OCI-LY1 (cell line): ENCODE results near the gene UPK3A.
"Not testable (repeated sequence)": the region's sequence is repeated elsewhere in the genome, so short reads cannot be mapped to it uniquely, and the experiment has no call there.

Experiments used
- H2AFZ ChIP-seq: fragments of 200-600 bp; sonication (generic), shearing (Covaris generic); 2 replicates; pipeline ENCODE4 v1.6.0; 2014; ENCODE audit warnings: antibody characterized with exemption, mild to moderate bottlenecking, low read length
- H3F3A ChIP-seq: fragments of 200-600 bp; sonication (generic), shearing (Covaris generic); 2 replicates; pipeline ENCODE4 v1.6.0; 2014; ENCODE audit warnings: mild to moderate bottlenecking, antibody characterized with exemption, low read length, moderate library complexity; ENCODE audit not compliant: insufficient read depth
- H3K27ac ChIP-seq: fragments of 200-600 bp; sonication (generic); 2 replicates; pipeline ENCODE4 v1.5.1; 2014; ENCODE audit warnings: low read length, mixed run types, mild to moderate bottlenecking, low read depth; ENCODE audit not compliant: poor library complexity, severe bottlenecking
- H3K27me3 ChIP-seq: fragments of 200-600 bp; sonication (generic); 2 replicates; pipeline ENCODE4 v1.6.0; 2014; ENCODE audit warnings: antibody characterized with exemption, mild to moderate bottlenecking, low read length, moderate library complexity; ENCODE audit not compliant: insufficient read depth
- H3K36me3 ChIP-seq: fragments of 200-600 bp; sonication (generic); 2 replicates; pipeline ENCODE4 v1.6.1; 2014; ENCODE audit warnings: mild to moderate bottlenecking, antibody characterized with exemption, low read length, moderate library complexity, mixed read lengths; ENCODE audit not compliant: insufficient read depth
- H3K4me1 ChIP-seq: fragments of 200-600 bp; sonication (generic); 2 replicates; pipeline ENCODE4 v1.5.1; 2014; ENCODE audit warnings: mild to moderate bottlenecking, low read length, moderate library complexity; ENCODE audit not compliant: insufficient read depth, severe bottlenecking
- H3K4me2 ChIP-seq: fragments of 200-600 bp; sonication (generic), shearing (Covaris generic); 2 replicates; pipeline ENCODE4 v1.6.1; 2014; ENCODE audit warnings: low read length
- H3K4me3 ChIP-seq: fragments of 200-600 bp; sonication (generic); 2 replicates; pipeline ENCODE4 v1.5.1; 2014; ENCODE audit warnings: low read length, low read depth, mild to moderate bottlenecking, mixed read lengths; ENCODE audit not compliant: poor library complexity, severe bottlenecking
- H3K79me2 ChIP-seq: fragments of 200-600 bp; shearing (Covaris generic); 2 replicates; pipeline ENCODE4 v1.6.1; 2016; ENCODE audit warnings: mixed run types, low read length, mixed read lengths; ENCODE audit not compliant: insufficient read depth
- H3K9ac ChIP-seq: fragments of 200-600 bp; sonication (generic), shearing (Covaris generic); 2 replicates; pipeline ENCODE4 v1.6.1; 2014; ENCODE audit warnings: mild to moderate bottlenecking, low read length, mixed read lengths
- H3K9me2 ChIP-seq: fragments of 200-600 bp; sonication (generic), shearing (Covaris generic); 2 replicates; pipeline ENCODE4 v1.6.1; 2014; ENCODE audit warnings: low read depth, mild to moderate bottlenecking, low read length, mixed read lengths
- H3K9me3 ChIP-seq: fragments of 200-600 bp; shearing (Covaris generic); 2 replicates; pipeline ENCODE4 v1.6.1; 2014; ENCODE audit warnings: low read length, mixed read lengths
- H4K20me1 ChIP-seq: fragments of 200-600 bp; sonication (generic), shearing (Covaris generic); 2 replicates; pipeline ENCODE4 v1.6.0; 2016; ENCODE audit warnings: mild to moderate bottlenecking, low read length; ENCODE audit not compliant: insufficient read depth
- CTCF ChIP-seq: fragments of 200-600 bp; sonication (generic), shearing (Covaris generic); IDR thresholded peaks from 2 replicates; pipeline ENCODE4 v1.5.1; 2017; ENCODE audit warnings: mild to moderate bottlenecking, antibody characterized with exemption, low read length, moderate library complexity, mixed read lengths
- EZH2 ChIP-seq: fragments of 200-600 bp; sonication (generic), shearing (Covaris generic); IDR thresholded peaks from 2 replicates; pipeline ENCODE4 v1.8.0; 2017; ENCODE audit warnings: borderline replicate concordance, mixed run types, mild to moderate bottlenecking, antibody characterized with exemption, low read length, moderate library complexity, mixed read lengths

UPK3A gene

GRCh38 chr22:45324311-45324711 lies 39.6 kb downstream of the UPK3A start:
- no peaks in the 10 kb centered on the region for H3K9me3 ChIP-seq
- TF ChIP-seq CTCF (no peak), EZH2 (no peak)
- H3K27ac ChIP-seq = no peak overlapping the region
- H2AFZ ChIP-seq = no peak overlapping the region
- H3K4me1 ChIP-seq = peaks cover 28% of the 10 kb centered on the region
- H3K36me3 ChIP-seq = peaks cover 35% of the 10 kb centered on the region
- H3K4me3 ChIP-seq = no peak overlapping the region
- H4K20me1 ChIP-seq = no peaks in the 10 kb centered on the region
- no peak overlapping the region for H3K4me2 ChIP-seq
- H3K79me2 ChIP-seq = peaks cover 19% of the 10 kb centered on the region
- H3K27me3 ChIP-seq = no peaks in the 10 kb centered on the region
- H3F3A ChIP-seq = no peaks in the 10 kb centered on the region
- no peak overlapping the region for H3K9ac ChIP-seq
- H3K9me2 ChIP-seq = no peaks in the 10 kb centered on the region

- not testable (repeated sequence) for H3K27ac ChIP-seq, H3K9me2 ChIP-seq, H3K9ac ChIP-seq, H3K4me2 ChIP-seq, H3K27me3 ChIP-seq, H3K4me3 ChIP-seq, H3K79me2 ChIP-seq, H3K9me3 ChIP-seq, H3K4me1 ChIP-seq, H3F3A ChIP-seq, H2AFZ ChIP-seq, H4K20me1 ChIP-seq
- peaks cover 42% of the 10 kb centered on the region for H3K36me3 ChIP-seq
Observed at GRCh38 chr22:45328261-45328660, 43.5 kb downstream of the UPK3A start.

- Histone ChIP-seq H3K4me3 (no peak overlapping the region), H3K9me2 (no peaks in the 10 kb centered on the region), H4K20me1 (no peaks in the 10 kb centered on the region), H3F3A (no peaks in the 10 kb centered on the region), H3K9me3 (no peaks in the 10 kb centered on the region), H3K4me2 (no peak overlapping the region), H2AFZ (no peak overlapping the region), H3K27ac (no peak overlapping the region), H3K4me1 (no peaks in the 10 kb centered on the region), H3K9ac (no peak overlapping the region), H3K79me2 (no peaks in the 10 kb centered on the region), H3K27me3 (no peaks in the 10 kb centered on the region), H3K36me3 (peaks cover 35% of the 10 kb centered on the region)
- TF ChIP-seq CTCF (no peak), EZH2 (no peak)
Observed at GRCh38 chr22:45328822-45329529, 44.2 kb downstream of the UPK3A start.

GRCh38 chr22:45329530-45329936 lies 44.8 kb downstream of the UPK3A start:
- no peak overlapping the region for H3K27ac ChIP-seq
- H3K27me3 ChIP-seq = no peaks in the 10 kb centered on the region
- no peak overlapping the region for H3K9ac ChIP-seq
- no peaks in the 10 kb centered on the region for H4K20me1 ChIP-seq
- no peaks in the 10 kb centered on the region for H3K9me3 ChIP-seq
- H3K4me2 ChIP-seq = no peak overlapping the region
- H3K79me2 ChIP-seq = no peaks in the 10 kb centered on the region
- H3K4me3 ChIP-seq = no peak overlapping the region
- TF ChIP-seq CTCF (no peak), EZH2 (no peak)
- no peak overlapping the region for H2AFZ ChIP-seq
- no peaks in the 10 kb centered on the region for H3K9me2 ChIP-seq
- H3F3A ChIP-seq = no peaks in the 10 kb centered on the region
- no peaks in the 10 kb centered on the region for H3K4me1 ChIP-seq
- peaks cover 32% of the 10 kb centered on the region for H3K36me3 ChIP-seq
